Activated CD8-positive, alpha-beta memory T cell treated with anti-CD3 and anti-CD28 coated beads, Interleukin-2, amount 50 U/mL, for 1 hour (primary cell): ENCODE measurements around the gene SLC1A2.

Source experiments
- DNase-seq: peaks from one replicate; pipeline ENCODE4 v3.0.0-alpha.2; 2020; ENCODE audit errors: extremely low read depth

Gene SLC1A2

DNA sequence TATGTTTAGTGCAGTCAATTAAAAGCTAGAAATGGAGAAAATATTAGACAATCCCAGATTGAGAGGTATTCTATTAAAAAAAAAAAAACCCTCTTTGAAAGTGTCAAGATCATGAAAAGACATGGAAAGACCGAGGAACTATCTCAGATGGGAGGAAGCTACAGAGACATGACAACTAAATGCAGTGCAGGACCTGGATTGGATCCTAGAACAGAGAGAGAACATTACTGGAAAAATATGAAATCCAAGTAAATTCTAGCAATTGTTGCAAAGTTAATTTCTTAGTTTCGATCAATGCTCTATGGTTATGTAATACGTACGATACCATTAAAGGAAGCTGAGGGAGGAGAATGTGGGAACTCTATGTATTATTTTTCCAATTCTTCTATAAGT is 43.2 kb downstream of the SLC1A2 start:
- DNase-seq = no peak

DNA sequence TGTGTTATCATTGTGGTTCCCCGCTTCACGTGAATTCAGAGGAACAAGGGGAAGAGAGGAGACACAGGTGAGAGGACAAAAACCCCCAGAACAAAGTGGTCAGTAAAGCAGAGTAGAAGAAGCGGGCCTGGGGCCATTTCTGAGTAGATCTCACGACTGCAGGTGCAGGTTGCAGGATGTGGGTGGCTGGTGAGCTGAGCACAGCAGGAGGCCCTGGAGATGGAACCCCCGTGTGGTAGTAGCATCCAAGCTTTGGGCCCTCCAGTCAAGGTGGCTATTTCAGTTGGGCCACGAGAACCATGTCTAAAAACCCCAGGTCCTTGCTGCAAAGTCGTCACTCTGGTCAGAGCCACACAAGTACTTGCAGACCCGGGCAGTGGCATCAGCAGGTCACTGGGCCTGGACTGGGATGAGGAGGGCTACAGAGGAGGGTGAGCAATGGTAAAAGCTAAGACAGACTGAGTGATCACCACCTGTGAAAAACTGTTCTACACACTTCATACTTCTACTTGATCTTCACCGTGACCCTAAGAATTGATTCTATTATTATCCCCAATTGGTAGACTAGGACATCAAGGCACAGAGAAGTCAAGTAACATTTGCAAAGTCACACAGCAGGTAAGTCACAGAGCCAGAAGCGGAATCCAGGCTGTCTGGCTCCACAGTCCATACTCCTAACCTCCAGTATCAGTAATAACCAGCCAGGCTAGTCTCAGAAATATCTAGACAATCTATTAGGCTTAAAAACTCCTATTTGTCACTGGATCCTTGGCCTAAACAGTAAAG is 43.8 kb downstream of the SLC1A2 start:
- no peak for DNase-seq

DNA sequence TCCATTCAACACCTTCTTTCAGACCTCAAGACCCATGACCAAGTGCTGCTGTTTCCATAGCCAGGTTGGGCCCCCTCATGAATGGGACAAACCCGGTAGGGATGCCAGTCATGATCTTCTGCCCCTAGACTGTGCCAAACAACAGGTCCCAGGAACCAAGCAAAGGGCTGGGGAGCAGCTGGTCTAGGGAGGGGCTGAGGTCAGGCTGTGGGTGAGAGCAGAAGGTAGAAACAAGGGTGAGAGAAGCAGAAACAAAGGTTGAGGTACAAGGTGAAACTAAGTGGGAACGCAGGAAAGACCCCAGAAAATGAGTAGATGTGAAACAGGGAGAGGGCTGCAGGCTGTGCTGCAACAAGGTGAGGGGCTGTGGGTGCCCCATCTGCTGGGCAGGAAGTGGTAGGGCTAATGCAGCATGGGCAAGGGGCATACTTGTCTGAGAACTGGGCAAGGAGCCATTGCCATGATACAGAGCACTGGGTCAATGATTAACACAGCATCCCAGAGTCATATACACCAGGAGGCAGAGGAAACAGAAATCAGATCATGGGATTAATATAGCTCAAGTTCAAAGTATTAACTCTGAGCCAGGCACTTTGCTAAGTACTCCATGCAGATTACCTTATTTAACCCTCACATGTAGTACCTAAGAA is 45.9 kb downstream of the SLC1A2 start:
- DNase-seq = no peak

DNA sequence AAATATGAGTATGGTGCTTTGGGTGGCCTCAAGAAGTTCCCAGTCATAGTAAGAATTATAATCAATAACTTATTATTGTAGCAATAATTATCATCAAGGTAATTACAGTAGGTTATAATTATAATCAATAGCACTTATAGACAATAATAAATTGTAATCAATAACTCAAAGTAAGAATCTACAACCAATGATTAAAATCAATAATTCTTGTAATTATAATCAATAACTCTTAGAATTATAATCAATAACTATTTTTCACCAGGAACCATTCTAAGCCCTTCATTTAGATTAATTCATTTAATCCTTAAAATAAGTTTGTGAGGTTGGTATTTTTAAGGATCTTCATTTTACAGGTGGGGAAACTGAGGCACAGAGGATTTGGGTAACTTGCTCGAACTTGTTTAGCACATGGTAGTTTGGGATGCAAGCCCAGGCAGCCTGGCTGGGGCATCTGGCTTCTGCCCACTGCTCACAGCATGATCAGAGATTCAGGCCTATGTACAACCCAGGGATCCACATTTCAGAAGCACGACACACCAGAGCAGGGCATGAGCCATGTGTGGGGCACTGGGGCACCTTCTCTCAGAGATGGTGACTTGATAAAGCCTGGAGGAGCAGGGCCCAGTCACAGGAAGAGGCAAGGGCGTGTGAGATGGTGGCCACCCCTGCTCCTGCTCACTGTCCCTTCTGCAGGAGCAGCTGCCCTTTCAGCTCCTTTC is 46.6 kb downstream of the SLC1A2 start:
- DNase-seq = no peak

DNA sequence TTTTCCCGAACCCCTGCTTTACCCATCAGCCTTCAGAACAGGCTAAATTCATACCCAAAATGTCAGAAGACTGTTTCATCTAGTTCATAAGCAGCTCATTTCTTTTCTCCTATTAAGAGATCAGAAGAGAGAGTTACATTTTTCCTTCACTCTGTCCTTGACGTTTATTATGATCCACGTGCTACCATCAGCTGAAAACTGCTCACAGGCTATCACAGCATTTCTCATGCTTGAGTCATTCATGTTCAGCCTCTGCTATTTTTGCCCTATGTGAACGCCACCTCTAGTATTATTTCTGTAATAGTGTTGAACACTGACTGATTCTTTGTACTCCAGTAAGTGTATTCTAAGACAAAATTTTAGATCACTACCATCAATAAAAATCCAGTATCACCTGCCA is 51.9 kb downstream of the SLC1A2 start:
- DNase-seq = no peak

DNA sequence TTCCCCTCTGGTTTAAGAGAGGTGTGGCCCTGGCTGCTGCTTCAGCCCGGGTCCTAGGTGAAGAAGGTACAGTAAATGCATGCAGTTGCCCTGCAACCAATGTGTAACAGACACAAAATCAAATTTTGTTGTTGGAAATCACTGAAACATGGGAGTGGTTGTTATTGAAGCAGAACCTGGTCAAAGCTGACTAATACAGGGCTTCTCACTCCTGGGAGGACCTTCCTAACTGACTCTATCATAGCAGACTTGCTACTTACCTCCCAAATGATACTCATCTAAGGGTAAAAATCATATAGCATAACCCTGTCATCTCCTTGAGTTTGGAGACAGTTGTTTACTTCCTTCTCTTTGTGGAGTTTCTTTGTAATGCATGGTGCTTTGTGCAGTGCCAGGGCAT is 52.6 kb downstream of the SLC1A2 start:
- no peak for DNase-seq

DNA sequence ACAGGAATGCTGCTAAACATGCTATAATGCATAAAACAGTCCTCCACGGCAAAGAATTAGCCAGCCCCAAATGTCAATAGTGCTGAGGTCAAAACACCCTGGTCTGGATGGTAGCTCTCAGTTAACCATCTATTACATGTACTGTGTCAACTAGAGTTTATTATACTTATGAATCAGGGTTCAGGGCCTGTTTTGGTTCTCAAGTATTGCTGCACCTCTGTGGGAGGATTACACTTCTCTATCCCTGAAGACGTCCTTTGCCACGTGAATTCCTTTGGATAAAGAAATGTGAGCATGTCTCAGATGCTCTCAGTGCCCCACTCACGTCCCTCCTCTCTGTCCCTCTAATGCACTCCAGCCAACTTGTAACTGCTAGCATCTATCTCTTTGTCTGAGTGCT is 53.4 kb downstream of the SLC1A2 start:
- DNase-seq = no peak

DNA sequence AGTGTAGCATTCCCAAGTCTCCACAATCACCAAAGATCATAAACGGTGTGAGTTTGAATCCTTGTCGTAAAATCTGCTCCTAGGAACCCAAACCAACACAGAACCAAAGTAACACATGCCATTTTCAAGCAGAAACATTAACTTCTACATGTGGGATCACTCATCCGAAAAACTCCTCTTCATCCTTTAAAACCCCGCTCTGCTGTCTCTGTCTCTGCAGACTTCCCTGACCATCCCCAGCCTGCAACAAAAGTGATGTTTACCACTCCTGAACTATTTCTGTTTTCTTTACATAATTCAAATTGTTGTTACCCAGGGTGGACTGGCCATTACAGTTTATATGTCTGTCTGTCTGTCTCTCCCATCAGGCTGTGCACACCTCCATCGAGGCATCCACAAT is 54.0 kb downstream of the SLC1A2 start:
- DNase-seq = no peak

DNA sequence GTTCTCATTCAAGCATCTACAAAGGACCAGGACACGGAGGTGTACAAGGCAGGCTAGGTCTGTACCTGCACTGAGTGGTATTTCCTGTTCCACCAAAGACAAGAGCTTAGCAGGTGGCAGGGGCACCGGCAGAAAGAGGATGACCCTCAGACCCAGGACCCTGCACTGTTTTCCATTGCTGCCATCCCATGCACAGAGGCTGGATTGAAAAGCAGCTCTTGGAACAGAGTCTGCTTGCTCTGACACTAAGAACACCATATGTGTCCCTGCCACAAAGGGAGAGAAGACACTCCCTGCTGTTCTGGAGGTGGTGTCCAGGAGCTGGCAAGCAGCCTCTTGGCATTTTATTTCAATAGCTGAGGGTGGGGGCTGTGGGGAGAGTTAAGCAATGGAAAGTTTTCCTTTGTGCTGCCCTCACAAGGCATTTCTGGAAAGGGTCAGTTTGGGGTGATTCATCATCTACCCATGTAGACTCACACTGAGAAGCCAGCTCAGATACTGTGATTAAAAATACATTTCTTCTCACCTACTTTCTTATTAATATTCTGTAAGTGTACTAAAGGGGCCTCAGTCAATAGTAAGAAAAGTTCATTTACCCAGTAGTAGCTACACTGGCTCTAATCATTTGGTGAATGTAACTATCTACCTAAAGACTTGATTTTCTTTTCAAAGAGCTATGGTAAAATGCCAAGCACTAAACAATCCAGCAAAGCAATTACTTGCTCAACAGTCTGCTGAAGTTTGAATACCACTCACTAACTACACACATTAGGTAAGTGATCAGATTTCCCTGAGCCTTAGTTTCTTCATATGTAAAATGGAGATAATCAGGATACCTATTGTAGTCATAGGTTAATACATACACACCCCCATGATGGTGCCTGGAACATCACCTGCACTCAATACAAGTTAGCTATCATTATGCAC is 55.2 kb downstream of the SLC1A2 start:
- no peak for DNase-seq

DNA sequence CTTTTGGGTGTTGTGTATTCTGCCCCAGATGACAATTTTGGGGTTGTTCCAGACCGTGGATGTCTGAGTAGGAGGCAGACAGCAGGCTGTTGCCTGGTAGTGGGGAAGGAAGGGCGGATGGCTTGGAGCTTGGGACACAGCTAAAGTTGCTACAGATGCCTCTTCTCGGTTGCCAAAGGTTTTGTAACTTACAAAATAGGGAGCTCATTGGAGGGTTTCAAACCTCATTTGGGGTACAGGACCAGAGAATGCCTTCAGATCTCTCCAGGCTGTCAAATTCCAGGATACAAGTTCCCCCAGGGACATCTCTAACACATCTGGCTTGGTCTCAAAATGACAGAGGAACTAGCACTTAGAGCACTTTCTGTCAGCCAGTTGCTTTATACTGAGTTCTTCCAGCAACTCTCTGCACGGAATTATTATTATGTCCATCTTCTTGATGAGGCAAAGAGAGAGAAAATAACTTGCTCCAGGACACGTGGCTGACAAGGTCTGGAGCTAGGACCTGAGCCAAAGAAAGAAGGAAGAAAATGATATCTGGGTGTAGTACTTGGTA is 56.0 kb downstream of the SLC1A2 start:
- no peak for DNase-seq

DNA sequence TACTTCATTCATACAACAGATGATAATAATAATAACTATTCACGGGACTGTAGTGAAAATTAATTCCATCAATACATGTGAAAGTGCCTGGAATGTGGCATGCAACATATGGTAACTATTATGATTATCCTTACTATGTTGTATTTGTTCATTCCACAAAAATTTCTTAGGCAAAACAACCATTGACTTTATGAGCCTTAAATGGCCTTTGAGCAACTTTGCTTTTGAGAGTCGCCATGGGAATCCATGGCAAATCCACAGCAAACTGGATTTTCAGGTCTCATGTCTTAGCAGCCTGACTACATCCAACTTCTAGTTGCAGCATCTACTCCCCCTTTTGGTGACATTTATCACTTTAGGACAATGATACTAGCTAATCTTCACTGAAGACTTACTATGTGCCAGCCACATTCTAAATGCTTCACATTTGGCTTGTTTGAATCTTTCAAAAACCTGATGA is 56.8 kb downstream of the SLC1A2 start:
- DNase-seq = no peak

DNA sequence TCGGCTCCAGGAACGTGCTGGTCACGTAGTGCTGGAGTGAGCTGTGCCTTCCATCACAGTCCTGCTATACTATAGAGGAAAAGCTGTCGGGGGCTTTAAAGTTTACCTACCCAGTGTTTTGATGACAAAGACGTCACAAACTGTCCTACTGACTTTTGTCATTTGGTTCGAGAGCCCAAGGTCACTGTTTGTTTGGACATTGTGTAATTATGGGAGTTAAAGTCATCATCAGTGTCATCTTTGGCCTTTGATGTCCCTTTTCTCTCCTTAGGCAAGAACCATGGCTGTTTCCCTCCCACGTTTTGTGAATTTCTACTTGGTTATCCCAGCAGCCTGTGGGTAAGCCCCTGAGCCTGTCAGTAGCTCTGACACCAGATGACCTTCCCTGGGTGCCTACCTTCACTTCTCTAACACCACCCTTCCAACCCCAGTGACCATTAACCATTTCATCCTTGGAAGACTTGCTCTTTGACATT is 59.3 kb downstream of the SLC1A2 start:
- no peak for DNase-seq

DNA sequence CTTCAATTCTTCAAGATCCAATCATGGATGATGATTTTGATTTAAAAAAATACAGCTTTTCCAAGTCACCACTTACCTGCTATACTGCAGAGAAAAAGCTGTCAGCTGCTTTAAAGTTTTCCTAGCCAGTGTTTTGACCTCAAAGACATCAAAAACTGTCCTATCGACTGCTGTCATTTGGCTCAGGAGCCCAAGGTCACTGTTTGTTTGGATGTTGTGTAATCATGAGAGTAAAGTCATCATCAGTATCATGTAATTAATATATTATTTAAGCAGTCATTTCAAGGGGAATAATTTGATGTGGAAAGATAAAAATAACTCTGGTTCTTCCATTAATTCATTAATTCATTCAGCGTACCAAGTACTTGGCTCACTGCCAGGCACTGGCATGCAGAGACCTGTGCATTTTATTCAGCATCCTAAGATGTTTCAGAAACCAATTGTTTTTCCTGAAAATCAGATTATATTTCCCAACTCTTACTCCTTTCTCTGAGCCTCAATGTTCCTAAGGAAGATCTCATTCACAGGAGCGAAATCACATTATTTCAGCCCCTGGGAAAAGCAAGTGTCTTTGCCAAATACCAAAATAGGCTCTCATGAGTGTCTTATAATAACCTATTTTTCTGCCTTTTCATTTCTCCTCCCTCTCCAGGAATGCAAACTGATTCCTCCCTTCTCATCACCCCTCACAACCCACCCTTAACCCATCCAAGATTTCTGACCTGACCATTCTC is 59.9 kb downstream of the SLC1A2 start:
- DNase-seq = no peak

DNA sequence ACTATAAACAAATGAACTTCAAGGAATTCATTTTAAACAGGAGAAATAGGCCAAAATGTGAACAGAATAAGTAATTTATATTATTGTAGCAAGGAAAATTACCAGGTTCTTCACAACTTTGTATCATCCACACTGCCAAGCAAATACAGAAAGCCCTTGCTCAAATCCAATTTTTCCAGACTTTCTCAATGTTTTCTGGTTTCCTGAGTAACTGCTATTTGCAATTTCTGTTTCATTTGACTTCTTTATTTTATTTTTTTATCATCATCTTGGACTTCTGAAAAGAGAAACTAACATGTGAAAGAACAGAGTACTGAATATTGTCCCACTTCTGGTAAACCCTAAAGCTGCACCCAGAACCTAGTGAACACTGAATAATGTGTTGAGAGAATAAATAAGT is 61.0 kb downstream of the SLC1A2 start:
- DNase-seq = no peak

DNA sequence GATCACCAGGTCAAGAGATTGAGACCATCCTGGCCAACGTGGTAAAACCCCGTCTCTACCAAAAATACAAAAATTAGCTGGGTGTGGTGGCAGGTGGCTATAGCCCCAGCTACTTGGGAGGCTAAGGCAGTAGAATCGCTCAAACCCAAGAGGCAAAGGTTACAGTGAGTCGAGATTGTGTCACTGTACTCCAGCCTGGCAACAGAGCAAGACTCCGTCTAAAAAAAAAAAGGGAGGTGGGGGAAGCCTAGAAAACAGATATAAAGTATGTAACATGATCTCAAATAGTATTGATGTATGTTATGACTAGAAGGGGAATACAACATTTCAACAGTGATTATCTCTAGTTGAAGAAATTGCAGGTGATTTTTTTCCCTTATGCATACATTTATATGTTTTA is 61.4 kb downstream of the SLC1A2 start:
- no peak for DNase-seq

DNA sequence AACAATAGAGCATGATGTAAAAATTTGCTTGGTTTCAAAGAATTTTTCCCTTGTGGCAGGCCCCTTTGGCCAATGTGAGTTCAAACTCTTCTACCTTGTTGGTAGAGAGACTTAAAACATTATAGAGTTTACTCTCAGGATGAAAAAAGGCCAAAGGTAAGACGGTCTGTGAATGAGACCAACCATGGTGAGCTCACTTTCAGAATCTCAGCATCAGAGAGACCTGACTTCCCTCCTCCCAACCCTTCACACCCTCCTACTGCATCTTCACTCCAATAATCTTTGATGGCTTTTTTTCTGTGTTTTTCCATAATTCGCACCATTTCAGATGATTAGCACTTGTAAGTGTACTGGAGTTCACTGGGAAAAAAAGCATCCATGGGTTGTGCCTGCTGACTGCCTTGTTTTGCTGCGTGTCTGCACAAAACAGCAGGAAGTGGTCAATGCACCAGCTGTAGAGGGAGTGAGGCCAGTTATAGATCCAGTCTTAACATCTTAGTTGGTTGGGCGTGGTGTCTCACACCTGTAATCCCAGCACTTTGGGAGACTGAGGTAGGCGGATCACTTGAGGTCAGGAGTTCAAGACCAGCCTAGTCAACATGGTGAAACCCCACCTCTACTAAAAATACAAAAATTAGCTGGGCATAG is 64.1 kb downstream of the SLC1A2 start:
- no peak for DNase-seq

DNA sequence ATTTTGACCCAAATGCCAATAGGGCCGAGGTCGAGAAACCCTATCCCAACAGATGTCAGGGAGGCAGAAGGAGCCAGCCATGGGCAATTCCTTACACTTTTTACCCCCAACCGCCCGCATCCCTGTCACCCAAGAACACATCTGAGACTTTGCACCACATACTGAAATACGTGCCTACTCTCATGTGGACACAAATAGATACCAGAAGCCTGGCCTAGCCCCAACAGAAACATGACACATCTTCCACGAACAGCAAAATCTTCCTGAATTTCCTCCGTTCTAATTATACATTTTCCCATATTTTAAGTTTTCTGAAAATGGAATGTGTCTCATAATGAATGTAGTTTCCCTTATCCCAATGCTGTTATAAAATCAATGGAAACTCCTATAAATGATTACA is 64.7 kb downstream of the SLC1A2 start:
- no peak for DNase-seq

DNA sequence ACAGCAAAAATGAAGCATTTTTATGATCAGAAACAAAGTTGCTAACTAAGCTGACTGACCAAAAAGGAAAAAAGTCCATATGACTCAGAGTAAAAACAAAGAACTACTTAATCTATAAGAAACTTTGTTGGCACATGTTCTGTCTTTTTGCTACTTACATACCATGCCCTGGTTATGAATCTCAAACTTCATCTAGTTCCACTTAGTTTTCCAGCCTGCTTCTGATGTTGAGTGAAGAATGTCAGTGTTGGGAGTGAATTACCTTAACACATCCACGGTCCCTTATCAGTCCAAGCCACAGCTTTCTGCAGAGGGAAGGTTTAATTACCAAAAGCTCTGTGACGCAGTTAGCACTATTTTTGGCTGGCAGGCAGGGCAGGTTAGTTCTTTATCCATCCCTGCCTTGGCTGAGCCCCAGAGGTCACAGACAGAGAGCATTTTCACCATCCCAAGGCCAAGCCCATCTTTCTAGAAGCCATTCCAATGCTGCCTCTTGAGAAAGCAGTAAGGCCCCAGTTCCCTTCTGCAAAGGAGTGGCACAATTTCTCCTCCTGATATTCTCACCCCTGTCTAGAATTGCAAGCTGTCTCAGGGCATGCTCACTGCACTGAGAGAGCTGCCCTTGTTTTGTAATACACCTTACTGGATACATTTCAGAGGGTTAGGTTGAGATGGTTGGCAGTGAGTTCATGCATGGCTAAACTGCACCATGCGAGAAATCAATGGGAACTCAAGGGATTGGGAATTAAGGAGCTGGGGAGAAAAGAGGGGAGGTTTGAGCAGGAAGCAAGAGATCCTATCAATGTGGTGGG is 67.1 kb downstream of the SLC1A2 start:
- DNase-seq = no peak

DNA sequence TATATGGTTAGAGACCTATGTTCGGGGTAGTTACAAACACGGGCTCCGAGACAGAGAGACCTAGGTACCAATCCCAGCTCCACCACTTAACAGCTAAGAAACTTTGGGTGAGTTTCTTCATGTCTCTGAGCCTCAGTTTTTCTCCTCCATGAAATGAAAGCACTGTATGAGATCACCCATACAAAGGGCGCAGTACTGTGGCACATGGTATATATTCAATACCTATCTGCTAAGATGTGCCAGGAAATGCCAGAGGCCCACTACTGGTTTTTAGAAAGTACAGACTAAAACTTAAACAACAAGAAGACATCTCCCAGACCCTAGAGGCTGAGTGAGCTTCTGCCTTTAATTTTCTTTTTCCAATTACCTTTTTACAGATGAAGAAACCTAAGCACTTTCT is 69.5 kb downstream of the SLC1A2 start:
- no peak for DNase-seq
